ENCODE measurements around the gene CCDC150. TPM values are rescaled to one million over a fixed set of nuclear protein-coding genes. Genes with fewer than 3 reads are reported as not detected.

CCDC150 gene
- total RNA-seq, 1 experiment from 2014 or later: 2.1 TPM

DNA sequence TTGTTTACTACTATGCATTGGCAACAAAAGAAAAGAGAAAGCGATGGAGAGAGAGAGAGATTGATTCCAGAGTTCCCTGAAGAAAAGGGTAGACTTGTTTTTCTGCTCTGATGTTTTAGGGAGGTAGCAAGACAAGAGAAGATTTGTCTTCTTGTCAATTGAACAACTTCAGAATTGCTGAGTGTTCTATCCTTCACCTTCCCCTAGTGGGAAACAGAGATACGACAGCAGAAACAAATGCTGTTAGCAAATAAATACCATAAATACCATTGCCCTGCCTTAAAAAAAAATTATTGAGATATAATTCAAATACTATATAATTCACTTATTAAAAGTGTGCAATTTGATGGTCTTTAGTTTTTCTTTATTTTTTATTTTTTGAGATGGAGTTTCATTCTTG lies 26.2 kb upstream of the CCDC150 start:
- in situ Hi-C loops (cut with HindIII; ENCODE audit: low pct_unique_long_range_greater_than_20kb, low sequenced_read_pairs): no loop called here
- peak; percentile 13 for DNase-seq (ENCODE audit: low read depth, low spot score)

DNA sequence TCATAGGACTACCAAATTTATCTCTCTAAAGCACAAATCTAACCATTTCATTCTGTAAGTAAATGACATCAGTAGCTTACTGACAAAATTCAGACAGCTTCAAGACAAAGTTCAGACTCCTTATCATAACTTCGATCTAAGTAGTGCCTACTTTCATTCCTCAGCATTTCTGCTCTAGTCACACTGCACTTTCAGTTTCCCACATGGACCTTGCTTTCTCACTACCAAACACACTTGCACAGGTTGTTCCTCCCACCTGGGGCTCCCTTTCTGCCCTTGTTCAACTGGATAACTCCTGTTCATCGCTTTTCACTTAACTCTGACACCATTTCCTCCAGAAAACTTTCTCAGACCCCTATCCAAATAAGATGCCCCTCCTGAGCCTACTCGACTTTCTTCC lies 22.1 kb upstream of the CCDC150 start:
- in situ Hi-C loops (cut with HindIII; ENCODE audit: low pct_unique_long_range_greater_than_20kb, low sequenced_read_pairs): no loop called here
- DNase-seq (ENCODE audit: low read depth, low spot score): no peak

DNA sequence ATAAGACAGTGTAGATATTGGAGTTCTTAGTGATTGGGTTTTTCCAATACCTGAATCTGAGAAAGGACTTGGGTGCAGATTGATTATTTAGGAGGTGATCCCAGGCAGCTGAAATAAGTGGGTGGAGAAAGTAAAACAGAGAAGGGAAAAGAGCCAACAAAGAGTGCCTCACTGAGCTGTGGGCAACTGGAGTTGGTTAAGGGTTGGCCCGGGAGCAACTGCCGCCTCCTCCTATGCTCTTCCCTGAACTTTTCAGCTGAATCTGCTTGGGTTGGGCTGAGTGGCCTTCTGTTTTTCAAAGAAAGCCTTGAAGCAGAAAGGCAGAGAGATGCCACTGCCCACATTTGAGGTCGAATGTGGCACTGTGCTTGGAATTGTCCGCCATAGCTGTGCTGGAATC lies 20.9 kb upstream of the CCDC150 start:
- in situ Hi-C loops (cut with HindIII; ENCODE audit: low pct_unique_long_range_greater_than_20kb, low sequenced_read_pairs): no loop called here
- DNase-seq (ENCODE audit: low read depth, low spot score): no peak

DNA sequence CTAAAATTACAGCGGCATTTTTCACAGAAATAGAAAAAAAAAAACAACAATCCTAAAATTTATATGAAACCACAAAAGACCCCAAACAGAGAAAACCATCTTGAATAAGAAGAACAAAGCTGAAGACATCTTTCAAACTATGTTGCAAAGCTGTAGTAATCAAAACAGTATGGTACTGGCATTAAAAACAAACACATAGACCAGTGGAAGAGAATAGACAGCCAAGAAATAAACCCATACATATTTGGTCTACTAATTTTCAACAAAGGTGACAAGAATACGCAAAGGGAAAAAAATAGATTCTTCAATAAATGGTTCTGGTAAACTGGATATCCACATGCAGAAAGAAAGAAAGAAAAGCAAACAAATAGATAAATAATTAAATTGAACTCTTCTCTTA lies 9.0 kb upstream of the CCDC150 start:
- DNase-seq (ENCODE audit: low read depth, low spot score): no peak
- in situ Hi-C loops (cut with HindIII; ENCODE audit: low pct_unique_long_range_greater_than_20kb, low sequenced_read_pairs): no loop called here

DNA sequence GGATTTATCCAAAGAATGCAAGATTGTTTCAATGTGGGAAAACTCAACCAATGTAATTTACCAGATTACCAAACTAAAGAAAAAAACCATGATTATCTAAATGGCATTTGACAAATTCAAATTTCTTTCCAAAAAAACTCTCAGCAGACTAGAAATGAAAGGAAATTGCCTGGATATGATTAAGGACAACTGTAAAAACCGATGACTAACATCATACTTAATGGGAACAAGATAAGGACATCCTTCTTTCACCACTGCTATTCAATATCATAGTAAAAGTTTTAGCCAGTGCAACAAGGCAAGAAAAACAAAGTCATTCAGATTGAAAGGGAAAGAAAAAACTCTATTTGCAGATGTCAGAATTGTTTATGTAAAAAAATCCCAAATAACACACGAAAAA lies 4.4 kb upstream of the CCDC150 start:
- DNase-seq (ENCODE audit: low read depth, low spot score): no peak
- in situ Hi-C loops (cut with HindIII; ENCODE audit: low pct_unique_long_range_greater_than_20kb, low sequenced_read_pairs): no loop called here

DNA sequence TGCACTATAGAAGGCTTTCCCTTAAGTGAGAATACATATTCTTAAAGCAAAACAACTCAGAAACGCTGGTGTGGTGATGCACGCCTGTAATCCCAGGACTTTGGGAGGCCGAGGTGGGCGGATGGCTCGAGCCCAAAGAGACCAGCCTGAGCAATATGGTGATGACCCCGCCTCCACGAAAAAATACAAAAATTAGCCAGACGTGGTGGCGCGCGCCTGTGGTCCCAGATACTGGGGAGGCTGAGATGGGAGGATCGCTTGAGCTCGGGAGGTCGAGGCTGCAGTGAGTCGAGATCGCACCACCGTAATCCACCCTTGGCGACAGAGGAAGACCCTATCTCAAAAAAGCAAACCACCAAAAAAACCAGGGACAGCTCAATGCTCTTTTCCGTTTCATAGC lies 750 bp upstream of the CCDC150 start:
- in situ Hi-C loops (cut with HindIII; ENCODE audit: low pct_unique_long_range_greater_than_20kb, low sequenced_read_pairs): no loop called here
- DNase-seq (ENCODE audit: low read depth, low spot score): no peak

DNA sequence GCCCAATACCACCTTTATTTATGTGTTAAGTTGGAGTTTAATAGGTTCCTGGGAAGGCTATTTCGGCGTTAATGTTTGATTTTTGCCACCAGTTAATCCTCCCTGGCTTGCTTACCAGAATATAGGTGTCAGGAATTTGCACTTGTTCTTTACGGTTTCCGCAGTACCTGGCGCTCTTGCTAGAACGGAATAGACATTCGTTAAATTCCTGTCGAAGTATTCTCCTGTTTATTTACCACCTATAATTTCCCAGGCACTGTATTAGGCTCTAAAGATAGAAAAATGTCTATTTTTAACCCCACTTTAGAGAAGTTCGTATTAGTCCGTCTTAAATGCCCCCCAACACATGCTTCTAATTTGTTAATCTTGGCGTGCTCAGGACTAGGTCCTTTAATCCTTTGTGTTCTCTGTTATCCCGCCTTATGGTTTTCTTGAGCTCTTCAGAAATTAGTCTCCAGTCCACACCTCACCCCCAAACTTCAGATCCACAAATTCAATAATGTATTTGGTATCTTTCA lies 575 bp downstream of the CCDC150 start:
- DNase-seq (ENCODE audit: low read depth, low spot score): no peak
- in situ Hi-C loops (cut with HindIII; ENCODE audit: low pct_unique_long_range_greater_than_20kb, low sequenced_read_pairs): no loop called here

DNA sequence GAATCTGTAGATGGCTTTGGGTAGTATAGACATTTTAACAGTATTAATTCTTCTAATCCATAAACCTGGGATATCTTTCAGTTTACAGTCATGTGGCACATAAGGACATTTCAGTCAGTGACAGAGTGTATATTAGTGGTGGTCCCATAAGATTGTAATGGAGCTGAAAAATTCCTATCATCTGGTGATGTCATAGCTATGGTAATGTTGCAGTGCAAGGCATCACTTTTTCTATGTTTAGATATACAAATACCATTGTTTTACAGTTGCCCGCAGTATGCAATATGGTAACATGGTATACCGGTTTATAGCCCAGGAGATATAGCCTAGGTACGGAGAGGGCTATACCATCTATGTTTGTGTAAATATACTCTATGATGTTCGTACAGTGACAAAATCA lies 9.7 kb downstream of the CCDC150 start:
- no peak for DNase-seq (ENCODE audit: low read depth, low spot score)
- in situ Hi-C loops (cut with HindIII; ENCODE audit: low pct_unique_long_range_greater_than_20kb, low sequenced_read_pairs): no loop called here

DNA sequence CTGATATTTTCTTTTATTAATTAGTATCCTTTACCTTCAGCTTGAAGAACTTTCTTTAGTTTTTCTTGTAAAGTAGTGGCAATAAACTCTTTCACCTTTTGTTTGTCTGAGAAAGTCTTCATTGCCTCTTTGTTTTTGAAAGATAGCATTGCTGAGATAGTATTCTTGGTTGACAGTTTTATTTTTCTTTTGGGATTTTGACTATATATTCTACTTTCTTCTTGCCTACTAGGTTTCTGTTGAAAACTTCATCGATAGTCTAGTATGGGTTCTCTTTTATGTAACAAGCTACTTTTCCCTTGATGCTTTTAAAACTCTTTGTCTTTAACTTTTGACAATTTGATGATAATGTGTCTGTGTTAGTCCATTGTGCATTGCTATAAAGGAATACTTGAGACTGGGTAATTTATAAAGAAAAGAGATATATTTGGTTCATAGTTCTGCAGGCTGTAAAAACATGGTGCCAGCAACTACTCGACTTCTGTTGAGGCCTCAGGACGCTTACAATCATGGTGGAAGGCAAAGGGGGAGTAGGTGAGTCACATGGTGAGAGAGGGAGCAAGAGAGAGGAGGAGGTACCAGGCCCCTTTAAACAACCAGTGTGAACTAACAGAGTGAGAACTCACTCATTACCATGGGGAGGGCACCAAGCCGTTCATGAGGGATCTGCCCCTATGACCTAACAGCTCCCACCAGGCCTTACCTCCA lies 12.0 kb downstream of the CCDC150 start:
- no peak for DNase-seq (ENCODE audit: low read depth, low spot score)
- in situ Hi-C loops (cut with HindIII; ENCODE audit: low pct_unique_long_range_greater_than_20kb, low sequenced_read_pairs): no loop called here

DNA sequence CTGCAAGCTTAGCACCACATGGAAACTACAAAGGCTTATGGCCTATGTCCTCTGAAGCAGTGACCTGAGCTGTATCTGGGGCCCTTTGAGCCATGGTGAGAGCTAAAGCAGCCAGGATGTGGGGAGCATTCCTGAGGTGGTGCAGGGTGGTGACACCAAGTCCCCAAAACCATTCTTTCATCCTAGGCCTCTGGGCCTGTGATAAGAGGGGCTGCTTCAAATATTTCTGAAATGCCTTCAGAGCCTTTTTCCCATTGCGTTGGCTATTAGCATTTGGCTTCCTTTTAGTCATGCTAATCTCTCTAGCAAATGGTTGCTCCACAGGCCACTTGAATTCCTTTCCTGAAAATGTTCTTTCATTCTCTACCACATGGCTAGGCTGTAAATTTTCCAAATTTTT lies 13.4 kb downstream of the CCDC150 start:
- no peak for DNase-seq (ENCODE audit: low read depth, low spot score)
- in situ Hi-C loops (cut with HindIII; ENCODE audit: low pct_unique_long_range_greater_than_20kb, low sequenced_read_pairs): no loop called here

DNA sequence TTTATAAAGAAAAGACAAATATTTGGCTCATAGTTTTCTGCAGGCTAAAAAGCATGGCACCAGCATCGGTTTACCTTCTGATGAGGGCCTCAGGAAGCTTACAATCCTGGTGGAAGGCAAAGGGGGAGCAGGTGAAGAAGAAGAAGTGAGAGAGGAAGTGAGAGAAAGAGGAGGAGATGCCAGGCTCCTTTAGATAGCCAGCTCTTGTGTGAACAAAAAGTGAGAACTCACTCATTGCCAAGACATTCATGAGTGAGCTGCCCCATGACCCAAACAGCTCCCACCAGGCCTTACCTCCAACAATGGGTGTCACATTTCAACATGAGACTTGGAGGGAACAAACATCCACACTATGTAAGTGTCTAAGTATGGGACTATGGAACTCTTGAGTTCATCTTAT lies 14.3 kb downstream of the CCDC150 start:
- in situ Hi-C loops (cut with HindIII; ENCODE audit: low pct_unique_long_range_greater_than_20kb, low sequenced_read_pairs): no loop called here
- DNase-seq (ENCODE audit: low read depth, low spot score): no peak

DNA sequence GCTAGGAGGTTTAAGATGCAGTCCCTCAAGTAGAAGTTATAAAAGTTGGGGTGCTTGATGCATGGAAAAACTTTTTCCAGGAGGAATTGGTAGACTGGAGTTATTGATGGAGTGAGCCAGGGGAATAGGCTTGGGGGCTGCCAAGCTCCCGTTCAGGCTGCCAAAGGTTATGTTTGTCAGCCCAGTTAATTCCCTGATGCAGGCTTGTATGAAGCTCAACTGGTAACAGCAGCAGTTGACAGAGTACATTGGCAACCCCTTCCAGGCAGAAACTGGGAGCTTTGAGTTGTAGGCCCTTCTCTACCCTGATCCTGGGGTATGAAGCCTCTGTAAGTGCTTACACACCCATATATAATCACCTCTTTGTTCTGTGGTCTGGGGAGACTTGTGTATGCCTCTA lies 16.2 kb downstream of the CCDC150 start:
- in situ Hi-C loops (cut with HindIII; ENCODE audit: low pct_unique_long_range_greater_than_20kb, low sequenced_read_pairs): no loop called here
- no peak for DNase-seq (ENCODE audit: low read depth, low spot score)

DNA sequence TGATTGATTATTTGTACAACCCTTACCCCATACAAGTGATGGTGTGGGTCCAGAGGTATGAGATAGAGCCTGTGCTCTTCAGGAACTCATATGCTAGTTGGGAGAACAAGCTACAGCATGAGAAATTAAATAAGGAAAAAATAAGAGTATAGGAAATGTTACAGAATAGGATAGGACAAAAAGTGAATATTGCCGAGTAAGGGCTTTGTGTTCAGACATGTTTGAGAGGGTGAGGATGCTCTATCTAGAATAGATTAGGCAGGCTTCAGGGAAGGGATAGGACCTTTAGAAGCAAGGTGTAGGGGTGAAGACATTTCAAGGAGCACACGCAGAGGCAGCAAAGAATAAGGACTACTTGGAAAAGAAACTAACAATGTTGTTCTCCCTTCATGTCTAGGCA lies 17.8 kb downstream of the CCDC150 start:
- no peak for DNase-seq (ENCODE audit: low read depth, low spot score)
- in situ Hi-C loops (cut with HindIII; ENCODE audit: low pct_unique_long_range_greater_than_20kb, low sequenced_read_pairs): no loop called here

DNA sequence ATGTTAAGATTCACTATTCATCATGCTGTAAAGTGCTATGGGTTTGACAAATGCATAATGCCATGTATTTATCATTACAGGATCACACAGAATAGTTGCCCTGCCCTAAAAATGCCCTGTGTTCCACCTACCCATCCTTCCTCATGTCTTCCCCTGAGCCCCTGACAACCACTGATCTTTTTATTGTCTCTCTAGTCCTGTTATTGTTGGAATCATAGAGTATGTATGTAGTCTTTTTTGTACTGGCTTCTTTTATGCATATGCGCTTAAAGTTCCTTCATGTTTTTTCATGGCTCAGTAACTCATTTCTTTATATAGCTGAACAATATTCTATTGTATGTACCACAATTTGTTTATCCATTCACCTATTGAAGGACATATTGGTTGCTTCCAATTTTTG lies 20.3 kb downstream of the CCDC150 start:
- no peak for DNase-seq (ENCODE audit: low read depth, low spot score)
- in situ Hi-C loops (cut with HindIII; ENCODE audit: low pct_unique_long_range_greater_than_20kb, low sequenced_read_pairs): no loop called here

DNA sequence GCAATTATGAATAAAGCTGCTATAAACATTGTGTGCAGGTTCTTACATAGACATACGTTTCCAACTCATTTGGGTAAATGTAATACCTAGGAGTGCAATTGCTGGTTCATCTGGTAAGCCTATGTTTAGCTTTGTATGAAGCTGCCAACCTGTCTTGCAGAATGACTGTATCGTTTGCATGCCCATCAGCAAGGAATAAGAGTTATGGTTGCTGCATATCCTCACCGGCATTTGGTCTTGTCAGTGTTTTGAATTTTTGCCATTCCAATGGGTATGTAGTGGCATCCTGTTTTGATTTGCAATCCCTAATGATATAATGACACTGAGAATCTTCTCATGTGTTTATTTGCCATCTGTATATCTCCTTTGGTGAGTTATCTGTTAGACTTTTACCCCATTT lies 20.7 kb downstream of the CCDC150 start:
- no peak for DNase-seq (ENCODE audit: low read depth, low spot score)
- in situ Hi-C loops (cut with HindIII; ENCODE audit: low pct_unique_long_range_greater_than_20kb, low sequenced_read_pairs): no loop called here

DNA sequence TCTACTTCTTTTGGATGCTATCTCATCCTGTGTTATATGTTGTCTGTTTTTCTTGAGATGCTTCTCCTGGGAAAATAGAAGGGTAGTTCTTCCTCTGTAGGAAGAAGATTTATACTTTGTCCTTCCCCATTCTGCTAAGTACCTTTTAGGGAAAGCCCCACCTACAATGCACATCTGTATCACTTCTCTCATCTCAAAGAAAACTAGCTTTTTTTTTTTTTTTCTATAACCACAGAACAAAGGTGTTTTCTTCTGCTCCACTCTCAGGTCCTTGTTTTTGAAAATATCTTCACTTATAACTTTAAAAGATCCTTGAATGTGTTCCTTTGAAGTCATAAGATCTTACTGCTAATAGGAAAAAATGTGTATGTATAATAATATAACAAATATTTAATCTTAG lies 30.8 kb downstream of the CCDC150 start:
- in situ Hi-C loops (cut with HindIII; ENCODE audit: low pct_unique_long_range_greater_than_20kb, low sequenced_read_pairs): no loop called here
- no peak for DNase-seq (ENCODE audit: low read depth, low spot score)

DNA sequence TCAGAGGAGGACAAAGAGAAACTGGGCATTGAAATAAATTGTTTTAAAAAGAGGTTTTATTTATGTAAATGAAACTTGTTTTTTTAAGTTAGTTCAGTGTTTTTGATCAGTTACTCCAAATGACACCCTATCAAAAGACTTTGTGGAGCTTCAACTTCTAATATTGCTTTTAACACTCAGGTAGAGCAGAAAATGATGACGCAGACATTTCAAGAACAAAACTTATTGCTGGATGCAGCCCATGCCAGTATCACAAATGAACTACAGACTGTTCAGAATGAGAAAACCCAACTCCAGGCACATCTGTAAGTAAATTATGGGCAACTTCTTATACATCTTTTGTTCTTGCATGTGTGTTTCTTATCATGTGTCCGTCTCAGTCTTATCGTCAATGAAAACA lies 36.4 kb downstream of the CCDC150 start:
- no peak for DNase-seq (ENCODE audit: low read depth, low spot score)
- in situ Hi-C loops (cut with HindIII; ENCODE audit: low pct_unique_long_range_greater_than_20kb, low sequenced_read_pairs): no loop called here

DNA sequence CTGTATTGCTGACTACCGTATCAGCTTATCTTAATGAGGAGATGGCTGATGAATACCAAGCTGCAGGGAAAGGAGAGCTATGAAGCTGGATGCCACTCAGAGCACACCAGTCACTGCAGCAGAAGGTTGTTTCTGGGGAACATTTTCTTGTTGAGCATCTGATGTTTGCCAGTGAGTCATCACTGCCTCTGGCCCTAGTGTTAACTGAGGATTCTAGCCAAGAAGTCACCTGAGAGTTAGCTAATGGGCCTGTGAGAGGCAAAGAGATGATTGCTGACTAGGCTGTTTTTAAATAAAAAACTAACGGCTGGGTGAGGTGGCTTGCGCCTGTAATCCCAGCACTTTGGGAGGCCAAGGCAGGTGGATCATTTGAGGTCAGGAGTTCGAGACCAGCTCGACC lies 37.9 kb downstream of the CCDC150 start:
- in situ Hi-C loops (cut with HindIII; ENCODE audit: low pct_unique_long_range_greater_than_20kb, low sequenced_read_pairs): no loop called here
- DNase-seq (ENCODE audit: low read depth, low spot score): no peak

DNA sequence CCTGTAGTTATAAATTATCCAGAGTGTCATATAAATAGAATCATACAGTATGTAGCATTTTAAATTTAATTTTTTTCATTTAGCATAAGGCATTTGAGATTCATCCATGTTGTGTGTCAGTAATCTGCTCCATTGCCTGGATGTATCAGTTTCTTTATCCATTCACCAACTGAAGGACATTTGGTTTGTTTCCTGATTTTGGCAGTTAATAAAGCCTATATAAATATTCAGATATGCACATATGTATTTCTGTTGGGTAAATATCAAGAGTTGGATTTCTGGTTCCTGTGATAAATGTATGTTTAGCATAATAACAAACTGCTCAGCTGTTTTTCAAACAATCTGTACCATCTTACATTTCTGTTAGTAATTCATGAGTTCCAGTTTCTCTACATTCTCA lies 39.9 kb downstream of the CCDC150 start:
- in situ Hi-C loops (cut with HindIII; ENCODE audit: low pct_unique_long_range_greater_than_20kb, low sequenced_read_pairs): no loop called here
- DNase-seq (ENCODE audit: low read depth, low spot score): no peak

DNA sequence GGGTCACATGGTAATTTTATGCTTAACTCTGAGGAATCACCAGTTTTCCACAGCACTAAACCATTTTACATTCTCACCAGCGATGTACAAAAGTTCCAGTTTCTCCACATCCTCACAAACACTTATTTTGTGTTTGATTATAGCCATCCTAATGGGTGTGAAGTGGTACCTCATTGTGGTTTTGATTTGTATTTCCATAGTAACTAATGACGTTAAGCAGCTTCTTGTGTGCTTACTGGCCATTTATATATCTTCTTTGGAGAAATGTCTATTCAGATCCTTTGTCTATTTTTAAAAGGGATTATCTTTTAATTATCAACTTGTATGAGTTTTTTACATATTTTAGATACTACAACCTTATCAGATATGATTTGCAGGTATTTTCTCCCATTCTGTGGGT lies 42.0 kb downstream of the CCDC150 start:
- in situ Hi-C loops (cut with HindIII; ENCODE audit: low pct_unique_long_range_greater_than_20kb, low sequenced_read_pairs): no loop called here
- DNase-seq (ENCODE audit: low read depth, low spot score): peak; percentile 32
